GM12892 (cell line): ENCODE results near the gene CYS1.
"Not testable (repeated sequence)": the region's sequence is repeated elsewhere in the genome, so short reads cannot be mapped to it uniquely, and the experiment has no call there.

Experiments used
- DNase-seq: peaks from one replicate; pipeline ENCODE4 v3.0.0; 2011; ENCODE audit not compliant: insufficient read length
- FAIRE-seq: peaks from 2 replicates; lab custom pipeline; 2011; peaks lifted over from hg19 to GRCh38; lab: Jason Lieb, UNC
- POLR2A ChIP-seq: IDR thresholded peaks from 2 replicates; pipeline ENCODE4 v1.6.1; 2011; ENCODE audit warnings: low read depth, low read length, control low read depth
- POLR2AphosphoS5 ChIP-seq: IDR thresholded peaks from 2 replicates; pipeline ENCODE4 v1.6.1; 2011; ENCODE audit warnings: low read depth, low read length, control low read depth
- TAF1 ChIP-seq: IDR thresholded peaks from 2 replicates; pipeline ENCODE4 v1.6.1; 2011; ENCODE audit warnings: low read depth, mild to moderate bottlenecking, control low read depth, low read length, borderline replicate concordance

The CYS1 gene

GRCh38 chr2:10016001-10016801, 64.0 kb downstream of the CYS1 start:
- DNase-seq (no peak), FAIRE-seq (no peak)
- no peak for TF ChIP-seq POLR2AphosphoS5
- TF ChIP-seq TAF1 = no peak
- TF ChIP-seq POLR2A = no peak

GRCh38 chr2:10015376-10015989, 64.7 kb downstream of the CYS1 start:
- not testable (repeated sequence) for FAIRE-seq, DNase-seq

GRCh38 chr2:10014418-10015190, 65.6 kb downstream of the CYS1 start:
- DNase-seq (no peak), FAIRE-seq (no peak)
- TF ChIP-seq TAF1 (no peak), POLR2AphosphoS5 (no peak), POLR2A (no peak)

GRCh38 chr2:10013651-10014417, 66.4 kb downstream of the CYS1 start:
- FAIRE-seq, DNase-seq: not testable (repeated sequence)

GRCh38 chr2:10012963-10013461, 67.2 kb downstream of the CYS1 start:
- TF ChIP-seq TAF1 = no peak
- no peak for TF ChIP-seq POLR2AphosphoS5
- TF ChIP-seq POLR2A = no peak
- FAIRE-seq = peak; percentile 53
- no peak for DNase-seq

- not testable (repeated sequence) for DNase-seq, FAIRE-seq
Measured at GRCh38 chr2:10012366-10012962, 67.7 kb downstream of the CYS1 start.

GRCh38 chr2:10011606-10012325, 68.4 kb downstream of the CYS1 start:
- not testable (repeated sequence) for FAIRE-seq, DNase-seq

GRCh38 chr2:10010861-10011605, 69.2 kb downstream of the CYS1 start:
- DNase-seq, FAIRE-seq: not testable (repeated sequence)

GRCh38 chr2:10009811-10010781, 70.1 kb downstream of the CYS1 start:
- no peak for FAIRE-seq
- DNase-seq = no peak
- TF ChIP-seq POLR2AphosphoS5 = no peak
- TF ChIP-seq POLR2A = no peak
- TF ChIP-seq TAF1 = no peak
